K562 (cell line): ENCODE measurements around the gene BIRC3. TPM values are rescaled to one million over a fixed set of nuclear protein-coding genes. Genes with fewer than 3 reads are reported as not detected.

Experiments
- KDM4B ChIP-seq, 2 experiments: fragments of 450-650 bp in 1 of 2; sonication (generic) in 1 of 2; IDR thresholded peaks; 2 replicates each; pipeline ENCODE4 v1.6.1; 2016 to 2017; ENCODE audit warnings: borderline replicate concordance in 2 of 2, antibody characterized with exemption in 1 of 2, low read depth in 1 of 2, mild to moderate bottlenecking in 1 of 2
- MAFF ChIP-seq: IDR thresholded peaks from 2 replicates; pipeline ENCODE4 v1.6.1; 2012; ENCODE audit warnings: low read length, improper control_type of control experiment
- MECOM ChIP-seq: fragments of 250-450 bp; sonication (Bioruptor Pico); IDR thresholded peaks from 2 replicates; pipeline ENCODE4 v1.8.0; 2022; ENCODE audit warnings: inconsistent platforms
- PHB2 ChIP-seq: fragments of 450-650 bp; IDR thresholded peaks from 2 replicates; pipeline ENCODE4 v1.6.1; 2017; ENCODE audit warnings: low read depth
- POLR2AphosphoS5 ChIP-seq: IDR thresholded peaks from 2 replicates; pipeline ENCODE4 v1.6.1; 2011; ENCODE audit warnings: mild to moderate bottlenecking, low read depth, low read length, moderate library complexity; ENCODE audit not compliant: control insufficient read depth, insufficient read depth
- POU5F1 ChIP-seq: fragments of 150-350 bp; IDR thresholded peaks from 2 replicates; pipeline ENCODE4 v1.6.1; 2014; ENCODE audit warnings: borderline replicate concordance, low read length, low read depth, mild to moderate bottlenecking; ENCODE audit not compliant: partially characterized antibody
- PURB ChIP-seq: sonication (generic); formaldehyde crosslinking; IDR thresholded peaks from 2 replicates; pipeline ENCODE4 v1.9.0; 2021; ENCODE audit warnings: low read depth, mild to moderate bottlenecking, missing genetic modification reagents
- RBM22 ChIP-seq: fragments of 200-400 bp; formaldehyde crosslinking; IDR thresholded peaks from 2 replicates; pipeline ENCODE4 v1.6.1; 2018; ENCODE audit warnings: low read length, low read depth; ENCODE audit not compliant: poor library complexity, severe bottlenecking
- SRSF7 ChIP-seq: fragments of 200-400 bp; formaldehyde crosslinking; optimal IDR thresholded peaks from 2 replicates; pipeline ENCODE3; 2017; ENCODE audit warnings: mild to moderate bottlenecking, low read depth, low read length
- TAF9B ChIP-seq: fragments of 450-650 bp; IDR thresholded peaks from 2 replicates; pipeline ENCODE4 v1.6.1; 2018; ENCODE audit warnings: mild to moderate bottlenecking; ENCODE audit not compliant: partially characterized antibody
- TARDBP ChIP-seq: fragments of 450-650 bp; IDR thresholded peaks from 2 replicates; pipeline ENCODE4 v1.6.1; 2016
- YY1 ChIP-seq, 3 experiments: IDR thresholded peaks; 2 replicates each; pipeline ENCODE4 v1.6.1; 2011; ENCODE audit warnings: low read length in 2 of 3, mild to moderate bottlenecking in 2 of 3, moderate library complexity in 2 of 3, borderline replicate concordance in 1 of 3, control low read depth in 1 of 3, low read depth in 1 of 3; ENCODE audit not compliant: insufficient read depth in 3 of 3, insufficient replicate concordance in 2 of 3, control insufficient read depth in 1 of 3, insufficient read length in 1 of 3; ENCODE audit errors: extremely low read depth in 1 of 3
- polyA plus RNA-seq, 8 experiments: library from polyadenylated mRNA; depleted of rRNA in 4 of 8; stranded (reverse) in 5 of 8; unstranded in 3 of 8; fragments of >200 nt; fragmentation: Nextera tagmentation in 2 of 8; fragmentation: Illumina TruSeq in 1 of 8; extraction: Ambion mirVana in 2 of 8; extraction: Trizol in 1 of 8; gene quantifications; 2 replicates each; pipeline versions ENCODE4 v1.2.1 to v1.2.3, GENCODE V29; 2011 to 2014; ENCODE audit warnings: inconsistent platforms in 1 of 8, missing spikeins in 1 of 8
- total RNA-seq, 7 experiments: library from RNA; depleted of rRNA in 6 of 7; stranded (reverse); fragments of >200 nt in 6 of 7; fragmentation: Illumina TruSeq in 2 of 7; extraction: Trizol in 2 of 7; gene quantifications; 2 replicates each; pipeline versions ENCODE4 v1.2.1 to v1.2.3, GENCODE V29; 2011 to 2021; ENCODE audit warnings: low replicate concordance in 1 of 7
- TF ChIP-seq, protein P1 (sequence below): fragments of 200-800 bp; sonication (Bioruptor generic); IDR thresholded peaks from 2 replicates; pipeline ENCODE4 v1.6.1; 2017; ENCODE audit warnings: missing genetic modification characterization, missing compliant biosample characterization
- TF ChIP-seq, protein P2 (sequence below), 2 experiments: fragments of 450-650 bp in 1 of 2; sonication (generic) in 1 of 2; formaldehyde crosslinking in 1 of 2; IDR thresholded peaks; 2 replicates each; pipeline versions ENCODE4 v1.7.1 to v1.9.0; 2016 to 2022; ENCODE audit warnings: inconsistent platforms in 1 of 2, mild to moderate bottlenecking in 1 of 2, missing genetic modification reagents in 1 of 2
- TF ChIP-seq, protein P3 (sequence below): fragments of 250-450 bp; sonication (Bioruptor Pico); IDR thresholded peaks from 2 replicates; pipeline ENCODE4 v1.8.0; 2021; ENCODE audit warnings: moderate library complexity, mild to moderate bottlenecking, inconsistent platforms

BIRC3 gene
- total and polyA plus RNA-seq, 9 of the 15 experiments (the other 6 are each of a cell fraction or from before 2014, with no cell fraction given) = 0.08 to 0.42 (median 0.18) TPM

DNA sequence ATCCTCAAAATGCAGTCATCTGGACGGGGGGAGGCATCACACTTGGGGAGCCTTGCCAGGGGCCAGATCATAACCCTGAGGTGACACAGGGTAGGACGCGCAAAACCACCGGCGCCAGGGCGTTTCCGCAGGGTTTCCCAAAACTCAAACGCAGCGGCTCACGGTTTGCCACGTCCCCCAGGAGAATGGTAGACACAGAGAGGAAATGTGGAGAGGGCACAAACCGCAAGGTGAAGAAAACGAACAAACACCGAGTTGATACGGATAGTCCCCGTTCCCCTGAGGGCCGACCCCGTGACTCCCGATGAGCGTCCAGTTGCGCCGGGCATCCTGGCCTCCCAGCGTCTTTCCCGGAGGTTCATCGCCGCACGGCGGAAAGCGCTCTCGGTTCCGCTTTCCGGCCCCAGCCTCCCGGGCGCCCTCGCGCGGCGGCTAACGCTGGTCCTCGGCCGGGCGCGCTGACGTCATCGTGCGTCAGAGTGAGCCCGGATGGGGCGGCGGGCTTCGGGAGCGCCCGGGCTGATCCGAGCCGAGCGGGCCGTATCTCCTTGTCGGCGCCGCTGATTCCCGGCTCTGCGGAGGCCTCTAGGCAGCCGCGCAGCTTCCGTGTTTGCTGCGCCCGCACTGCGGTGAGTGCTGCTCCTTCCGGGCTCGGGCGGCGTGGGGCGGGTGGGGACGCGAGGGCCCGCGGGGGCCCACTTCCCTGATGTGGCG lies 29.6 kb downstream of the BIRC3 start, which contains the start of gene BIRC2 (continued):
- TF ChIP-seq, protein P1, sequence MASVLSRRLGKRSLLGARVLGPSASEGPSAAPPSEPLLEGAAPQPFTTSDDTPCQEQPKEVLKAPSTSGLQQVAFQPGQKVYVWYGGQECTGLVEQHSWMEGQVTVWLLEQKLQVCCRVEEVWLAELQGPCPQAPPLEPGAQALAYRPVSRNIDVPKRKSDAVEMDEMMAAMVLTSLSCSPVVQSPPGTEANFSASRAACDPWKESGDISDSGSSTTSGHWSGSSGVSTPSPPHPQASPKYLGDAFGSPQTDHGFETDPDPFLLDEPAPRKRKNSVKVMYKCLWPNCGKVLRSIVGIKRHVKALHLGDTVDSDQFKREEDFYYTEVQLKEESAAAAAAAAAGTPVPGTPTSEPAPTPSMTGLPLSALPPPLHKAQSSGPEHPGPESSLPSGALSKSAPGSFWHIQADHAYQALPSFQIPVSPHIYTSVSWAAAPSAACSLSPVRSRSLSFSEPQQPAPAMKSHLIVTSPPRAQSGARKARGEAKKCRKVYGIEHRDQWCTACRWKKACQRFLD = peak; percentile 56; the same call in 1 of the 2 replicates
- TF ChIP-seq KDM4B (IDR thresholded peaks at IDR 0.05; ENCODE audit: borderline replicate concordance in 2 of 2, low read depth in 1 of 2) (peak in 1 of 2 experiments; percentile 59; a peak in 1 of 4 replicates), TAF9B (peak; percentile 72), PURB (CRISPR knock-in tag) (no peak), RBM22 (no peak), SRSF7 (no peak), YY1 (IDR thresholded peaks at IDR 0.05; ENCODE audit: borderline replicate concordance in 1 of 3, control insufficient read depth in 1 of 3, extremely low read depth in 1 of 3, insufficient read depth in 3 of 3, insufficient read length in 1 of 3, insufficient replicate concordance in 2 of 3, low read depth in 1 of 3, low read length in 2 of 3) (peak in 2 of 3 experiments; percentile 35 to 56), TARDBP (no peak), POU5F1 (no peak), POLR2AphosphoS5 (peak; percentile 67; the same call in 1 of the 2 replicates), MAFF (no peak), PHB2 (no peak), MECOM (CRISPR knock-in tag) (no peak)
- TF ChIP-seq, protein P2, sequence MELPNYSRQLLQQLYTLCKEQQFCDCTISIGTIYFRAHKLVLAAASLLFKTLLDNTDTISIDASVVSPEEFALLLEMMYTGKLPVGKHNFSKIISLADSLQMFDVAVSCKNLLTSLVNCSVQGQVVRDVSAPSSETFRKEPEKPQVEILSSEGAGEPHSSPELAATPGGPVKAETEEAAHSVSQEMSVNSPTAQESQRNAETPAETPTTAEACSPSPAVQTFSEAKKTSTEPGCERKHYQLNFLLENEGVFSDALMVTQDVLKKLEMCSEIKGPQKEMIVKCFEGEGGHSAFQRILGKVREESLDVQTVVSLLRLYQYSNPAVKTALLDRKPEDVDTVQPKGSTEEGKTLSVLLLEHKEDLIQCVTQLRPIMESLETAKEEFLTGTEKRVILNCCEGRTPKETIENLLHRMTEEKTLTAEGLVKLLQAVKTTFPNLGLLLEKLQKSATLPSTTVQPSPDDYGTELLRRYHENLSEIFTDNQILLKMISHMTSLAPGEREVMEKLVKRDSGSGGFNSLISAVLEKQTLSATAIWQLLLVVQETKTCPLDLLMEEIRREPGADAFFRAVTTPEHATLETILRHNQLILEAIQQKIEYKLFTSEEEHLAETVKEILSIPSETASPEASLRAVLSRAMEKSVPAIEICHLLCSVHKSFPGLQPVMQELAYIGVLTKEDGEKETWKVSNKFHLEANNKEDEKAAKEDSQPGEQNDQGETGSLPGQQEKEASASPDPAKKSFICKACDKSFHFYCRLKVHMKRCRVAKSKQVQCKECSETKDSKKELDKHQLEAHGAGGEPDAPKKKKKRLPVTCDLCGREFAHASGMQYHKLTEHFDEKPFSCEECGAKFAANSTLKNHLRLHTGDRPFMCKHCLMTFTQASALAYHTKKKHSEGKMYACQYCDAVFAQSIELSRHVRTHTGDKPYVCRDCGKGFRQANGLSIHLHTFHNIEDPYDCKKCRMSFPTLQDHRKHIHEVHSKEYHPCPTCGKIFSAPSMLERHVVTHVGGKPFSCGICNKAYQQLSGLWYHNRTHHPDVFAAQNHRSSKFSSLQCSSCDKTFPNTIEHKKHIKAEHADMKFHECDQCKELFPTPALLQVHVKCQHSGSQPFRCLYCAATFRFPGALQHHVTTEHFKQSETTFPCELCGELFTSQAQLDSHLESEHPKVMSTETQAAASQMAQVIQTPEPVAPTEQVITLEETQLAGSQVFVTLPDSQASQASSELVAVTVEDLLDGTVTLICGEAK (IDR thresholded peaks at IDR 0.05) = peak; percentile 75
- TF ChIP-seq, protein P2 (CRISPR knock-in tag; IDR thresholded peaks at IDR 0.05) = no peak
- TF ChIP-seq, protein P3, sequence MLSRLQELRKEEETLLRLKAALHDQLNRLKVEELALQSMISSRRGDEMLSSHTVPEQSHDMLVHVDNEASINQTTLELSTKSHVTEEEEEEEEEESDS = no peak
